ENCODE measurements around the gene DPP6. TPM values are rescaled to one million over a fixed set of nuclear protein-coding genes. Genes with fewer than 3 reads are reported as not detected.
A peak's percentile ranks its signal among the peaks of the same experiment; 100 is the strongest.

Gene DPP6
- total and polyA plus RNA-seq, 9 of the 15 experiments (the other 6 are each of a cell fraction or from before 2014, with no cell fraction given): not detected

- peak; percentile 85 for TF ChIP-seq ZBTB40 (IDR thresholded peaks at IDR 0.05)
- TF ChIP-seq ZBTB40 (CRISPR knock-in tag; IDR thresholded peaks at IDR 0.05): no peak
- TF ChIP-seq ZNF324 (CRISPR knock-in tag; IDR thresholded peaks at IDR 0.05): 0 out of 2 replicates have a peak, but pooled peaks have one; percentile 17
- TF ChIP-seq ELF4 (CRISPR knock-in tag; IDR thresholded peaks at IDR 0.05): peak; percentile 85
- no peak; a peak in 2 of 4 replicates for TF ChIP-seq TEAD1 (CRISPR knock-in tag; IDR thresholded peaks at IDR 0.05)
- TF ChIP-seq PHF20 (IDR thresholded peaks at IDR 0.05; ENCODE audit: partially characterized antibody): no peak
- TF ChIP-seq SMAD1 (IDR thresholded peaks at IDR 0.05; ENCODE audit: low read depth, low read length, partially characterized antibody): no peak
- no peak for TF ChIP-seq ELK1 (CRISPR knock-in tag; IDR thresholded peaks at IDR 0.05)
- no peak for TF ChIP-seq ETS1 (conservative IDR thresholded peaks at IDR 0.05; ENCODE audit: control insufficient read depth, low read depth, low read length)
- no peak for TF ChIP-seq HDAC8 (tag; IDR thresholded peaks at IDR 0.05)
- no peak for TF ChIP-seq ID3 (CRISPR knock-in tag; IDR thresholded peaks at IDR 0.05)
- peak; percentile 88 for TF ChIP-seq ID3 (tag; IDR thresholded peaks at IDR 0.05)
- TF ChIP-seq EZH2 (IDR thresholded peaks at IDR 0.05; ENCODE audit: borderline replicate concordance, low read depth, low read length): no peak
- TF ChIP-seq SREBF2 (CRISPR knock-in tag; IDR thresholded peaks at IDR 0.05): no peak
- no peak for TF ChIP-seq ASH1L (IDR thresholded peaks at IDR 0.05; ENCODE audit: borderline replicate concordance, low read depth, partially characterized antibody)
- TF ChIP-seq ZNF175 (CRISPR knock-in tag; IDR thresholded peaks at IDR 0.05; ENCODE audit: low read depth): no peak; the same call in 1 of the 2 replicates
Measured at GRCh38 chr7:154676422-154677073, 624.4 kb downstream of the DPP6 start (continued).
